K562 treated with DMSO at 1 percent for 48 hours (cell line): ENCODE data around the gene ZFYVE28. TPM values are rescaled to one million over a fixed set of nuclear protein-coding genes. Genes with fewer than 3 reads are reported as not detected.

Source experiments
- total RNA-seq: library from RNA; unstranded; fragments of 300-600 nt; gene quantifications from 2 replicates; pipeline ENCODE4 v1.2.3, GENCODE V29; 2022; ENCODE audit warnings: low replicate concordance; ENCODE audit errors: extremely low read depth

Gene ZFYVE28
- total RNA-seq = not detected in 2 replicates

DNA sequence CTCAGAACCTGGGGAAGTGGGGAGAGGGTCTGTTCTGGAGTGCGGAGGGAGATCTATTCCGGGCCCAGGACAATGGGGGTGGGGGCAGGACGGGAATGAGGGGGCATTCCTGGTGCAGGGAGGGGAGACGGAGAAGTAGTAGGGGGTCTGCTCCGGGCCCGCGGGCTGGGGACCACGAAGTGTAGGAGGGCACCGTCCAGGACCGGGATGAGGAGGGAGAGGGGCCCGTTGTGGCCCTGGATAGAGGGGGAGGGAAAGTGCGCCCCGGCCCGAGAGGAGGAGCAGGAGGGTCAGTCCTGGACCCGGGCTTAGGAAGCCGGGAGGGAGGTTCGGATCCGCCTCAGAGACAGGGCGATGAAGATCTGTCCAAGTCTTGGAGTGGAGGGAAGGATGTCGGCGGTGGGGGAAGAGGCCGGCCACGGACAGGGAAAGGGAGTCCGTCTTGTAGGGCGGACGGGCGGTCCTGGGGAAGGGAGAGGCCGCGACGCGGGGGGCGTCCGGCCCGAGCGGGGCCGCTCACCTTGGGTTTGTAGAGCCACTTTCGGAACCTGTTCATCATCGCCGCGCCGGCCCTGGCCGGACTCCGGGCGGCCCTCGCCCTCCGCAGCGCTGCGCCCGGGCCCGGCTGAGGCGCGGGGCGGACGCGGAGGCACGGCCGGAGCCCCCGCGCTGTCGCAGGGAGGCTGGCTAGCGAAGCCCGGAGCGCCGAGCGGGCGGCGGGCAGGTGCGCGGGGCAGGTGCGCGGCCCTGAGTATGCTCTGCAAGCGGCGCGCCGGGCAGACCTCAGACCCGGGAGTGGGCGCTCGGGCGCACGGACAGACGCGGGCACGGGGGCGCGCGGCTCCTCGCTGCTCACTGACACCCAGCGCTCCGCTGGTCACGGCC, at the start of gene ZFYVE28:
TSS of gene ZFYVE28 (minus strand) at position 881 of the 885 bp plus-strand sequence. CDS start at position 559, 322 bp downstream.

DNA sequence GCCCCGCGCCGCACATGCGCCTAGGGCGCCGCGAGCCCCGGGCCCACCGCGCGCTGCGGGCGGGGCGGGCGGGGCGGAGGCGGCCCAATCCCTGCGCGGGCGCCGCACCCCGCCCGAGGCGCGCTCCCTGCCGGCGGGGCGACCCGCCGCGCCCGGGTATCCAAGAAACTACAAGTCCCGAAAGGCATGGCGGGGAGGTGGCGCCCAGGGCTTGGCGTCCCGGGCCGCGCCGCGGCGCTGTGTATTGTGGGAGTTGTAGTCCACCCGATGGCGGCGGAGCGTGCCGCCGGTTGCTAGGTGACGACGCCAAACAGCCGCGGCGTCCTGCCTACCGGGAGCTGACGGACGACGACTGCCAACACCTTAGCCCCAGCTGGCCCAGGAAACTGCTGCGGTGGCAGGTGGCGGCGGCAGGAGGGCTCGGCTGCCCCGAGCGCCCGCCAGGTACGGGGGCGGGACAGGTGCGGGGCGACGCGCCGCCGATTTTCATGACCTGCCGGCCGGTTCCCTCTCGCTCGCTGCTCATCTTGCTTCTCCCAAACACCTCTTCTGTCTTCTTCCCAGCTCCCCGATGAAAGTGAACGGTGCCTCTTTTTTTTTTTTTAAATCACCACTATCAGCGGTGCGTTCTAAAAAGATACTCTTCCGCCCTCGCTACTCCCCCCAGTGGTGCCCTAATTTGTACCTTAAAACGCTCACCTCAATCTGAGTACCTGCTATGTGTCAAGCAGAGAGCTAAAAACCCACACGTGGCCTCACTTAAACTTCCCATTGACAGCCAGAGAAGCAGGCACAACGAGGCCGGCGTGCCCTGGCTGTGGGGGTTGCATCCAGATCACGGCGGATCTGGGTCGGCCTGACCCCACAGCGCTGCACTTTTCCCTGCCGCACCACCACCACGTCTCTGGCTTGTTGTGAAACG, 466 bp upstream of the ZFYVE28 start, which contains the start of gene CFAP99:
TSS of gene CFAP99 (plus strand) at position 306 of the 922 bp plus-strand sequence.

GRCh38 chr4:2261853-2262144, 156.6 kb downstream of the ZFYVE28 start, which contains the start of gene MXD4:
Gene MXD4, minus strand, starts transcription at chr4:2262109. Its CDS starts 129 bp downstream, at chr4:2261980.

GRCh38 chr4:2241410-2242353, 176.8 kb downstream of the ZFYVE28 start, which contains the start of the genes HAUS3 and POLN:
Gene HAUS3, minus strand, starts transcription at chr4:2242121. Its CDS starts 1,175 bp downstream, at chr4:2240946.
Gene POLN, minus strand, starts transcription at chr4:2242121. Its CDS starts 12,890 bp downstream, at chr4:2229231.

Other genes starting within 250 kb of the ZFYVE28 start
- gene HAUS3, start 176.5 kb downstream of the ZFYVE28 start, total RNA-seq = not detected in 2 replicates
- not detected in 2 replicates for gene POLN, start 176.5 kb downstream of the ZFYVE28 start, total RNA-seq
- gene MXD4, start 156.5 kb downstream of the ZFYVE28 start, total RNA-seq = 119 TPM in 1 of 2 replicates, not detected in the other
- not detected in 2 replicates for gene CFAP99, start 310 bp upstream of the ZFYVE28 start, total RNA-seq
- not detected in 2 replicates for gene RNF4, start 50.5 kb upstream of the ZFYVE28 start, total RNA-seq
- gene FAM193A, start 118.0 kb upstream of the ZFYVE28 start, total RNA-seq = not detected in 2 replicates